Measurements from ENCODE around the gene USP20.
"Not testable (repeated sequence)": the region's sequence is repeated elsewhere in the genome, so short reads cannot be mapped to it uniquely, and the experiment has no call there.

Gene USP20

GRCh38 chr9:129835128-129835859 lies at the start of gene USP20, which contains the start of gene C9orf78:
TSS of gene USP20 (plus strand) at chr9:129835458. CDS start at chr9:129852556, 17,098 bp downstream.
TSS of gene C9orf78 (minus strand) at chr9:129835275. CDS start at chr9:129835221, 54 bp downstream.
- peaks cover 27% of the 10 kb centered on the region for H3K36me3 ChIP-seq (ENCODE audit: control insufficient read depth, insufficient read depth, low read length)
- H3K9ac ChIP-seq (ENCODE audit: low read depth, low read length): peak within 1 kb of the TSS; percentile 46; the same call in 1 of the 2 replicates
- no peaks in the 10 kb centered on the region for H3K27me3 ChIP-seq (ENCODE audit: control insufficient read depth, insufficient read depth, low read length)
- H3K9me3 ChIP-seq (ENCODE audit: control insufficient read depth, insufficient read depth, low read length): no peaks in the 10 kb centered on the region
- peak within 1 kb of the TSS; percentile 93 for H3K4me3 ChIP-seq (ENCODE audit: low read depth, low read length)
- peaks cover 27% of the 10 kb centered on the region for H3K4me1 ChIP-seq (ENCODE audit: control insufficient read depth, insufficient read depth, low read length)
- peak within 1 kb of the TSS; percentile 65 for H3K27ac ChIP-seq (ENCODE audit: low read depth, low read length)

GRCh38 chr9:129785866-129786265 lies 49.4 kb upstream of the USP20 start:
- no peaks in the 10 kb centered on the region for H3K9me3 ChIP-seq (ENCODE audit: control insufficient read depth, insufficient read depth, low read length)
- H3K4me3 ChIP-seq (ENCODE audit: low read depth, low read length): no peak overlapping the region
- H3K4me1 ChIP-seq (ENCODE audit: control insufficient read depth, insufficient read depth, low read length): no peaks in the 10 kb centered on the region
- H3K9ac ChIP-seq (ENCODE audit: low read depth, low read length): no peak overlapping the region
- no peak overlapping the region for H3K27ac ChIP-seq (ENCODE audit: low read depth, low read length)
- no peaks in the 10 kb centered on the region for H3K27me3 ChIP-seq (ENCODE audit: control insufficient read depth, insufficient read depth, low read length)
- no peaks in the 10 kb centered on the region for H3K36me3 ChIP-seq (ENCODE audit: control insufficient read depth, insufficient read depth, low read length)

- H3K27ac ChIP-seq (ENCODE audit: low read depth, low read length): no peak overlapping the region
- no peaks in the 10 kb centered on the region for H3K27me3 ChIP-seq (ENCODE audit: control insufficient read depth, insufficient read depth, low read length)
- no peak overlapping the region for H3K9ac ChIP-seq (ENCODE audit: low read depth, low read length)
- no peak overlapping the region for H3K4me3 ChIP-seq (ENCODE audit: low read depth, low read length)
- no peaks in the 10 kb centered on the region for H3K9me3 ChIP-seq (ENCODE audit: control insufficient read depth, insufficient read depth, low read length)
- no peaks in the 10 kb centered on the region for H3K4me1 ChIP-seq (ENCODE audit: control insufficient read depth, insufficient read depth, low read length)
- H3K36me3 ChIP-seq (ENCODE audit: control insufficient read depth, insufficient read depth, low read length): no peaks in the 10 kb centered on the region
Measured at GRCh38 chr9:129786481-129786880, 48.8 kb upstream of the USP20 start.

GRCh38 chr9:129794549-129794948 lies 40.7 kb upstream of the USP20 start:
- no peaks in the 10 kb centered on the region for H3K36me3 ChIP-seq (ENCODE audit: control insufficient read depth, insufficient read depth, low read length)
- no peaks in the 10 kb centered on the region for H3K27me3 ChIP-seq (ENCODE audit: control insufficient read depth, insufficient read depth, low read length)
- no peaks in the 10 kb centered on the region for H3K9me3 ChIP-seq (ENCODE audit: control insufficient read depth, insufficient read depth, low read length)
- no peak overlapping the region for H3K9ac ChIP-seq (ENCODE audit: low read depth, low read length)
- no peak overlapping the region for H3K4me3 ChIP-seq (ENCODE audit: low read depth, low read length)
- H3K4me1 ChIP-seq (ENCODE audit: control insufficient read depth, insufficient read depth, low read length): no peaks in the 10 kb centered on the region
- H3K27ac ChIP-seq (ENCODE audit: low read depth, low read length): no peak overlapping the region

- H3K27ac ChIP-seq (ENCODE audit: low read depth, low read length); H3K9me3 ChIP-seq (ENCODE audit: control insufficient read depth, insufficient read depth, low read length): not testable (repeated sequence)
Measured at GRCh38 chr9:129796029-129796428, 39.2 kb upstream of the USP20 start.

GRCh38 chr9:129798973-129799372 lies 36.3 kb upstream of the USP20 start:
- Histone ChIP-seq H3K36me3 (ENCODE audit: control insufficient read depth, insufficient read depth, low read length) (no peaks in the 10 kb centered on the region), H3K27me3 (ENCODE audit: control insufficient read depth, insufficient read depth, low read length) (no peaks in the 10 kb centered on the region), H3K9me3 (ENCODE audit: control insufficient read depth, insufficient read depth, low read length) (no peaks in the 10 kb centered on the region), H3K9ac (ENCODE audit: low read depth, low read length) (no peak overlapping the region), H3K4me1 (ENCODE audit: control insufficient read depth, insufficient read depth, low read length) (peaks cover 3% of the 10 kb centered on the region; the same call in 1 of the 2 replicates), H3K4me3 (ENCODE audit: low read depth, low read length) (no peak overlapping the region), H3K27ac (ENCODE audit: low read depth, low read length) (no peak overlapping the region)

More at GRCh38 chr9:129796029-129796428, 39.2 kb upstream of the USP20 start:
- H3K4me1 ChIP-seq (ENCODE audit: control insufficient read depth, insufficient read depth, low read length); H3K36me3 ChIP-seq (ENCODE audit: control insufficient read depth, insufficient read depth, low read length); H3K9ac ChIP-seq (ENCODE audit: low read depth, low read length); H3K27me3 ChIP-seq (ENCODE audit: control insufficient read depth, insufficient read depth, low read length); H3K4me3 ChIP-seq (ENCODE audit: low read depth, low read length): not testable (repeated sequence)

GRCh38 chr9:129801504-129801903 lies 33.8 kb upstream of the USP20 start:
- no peak overlapping the region for H3K9ac ChIP-seq (ENCODE audit: low read depth, low read length)
- no peak overlapping the region for H3K4me3 ChIP-seq (ENCODE audit: low read depth, low read length)
- H3K9me3 ChIP-seq (ENCODE audit: control insufficient read depth, insufficient read depth, low read length): no peaks in the 10 kb centered on the region
- H3K27ac ChIP-seq (ENCODE audit: low read depth, low read length): no peak overlapping the region
- peaks cover 6% of the 10 kb centered on the region; the same call in 1 of the 2 replicates for H3K4me1 ChIP-seq (ENCODE audit: control insufficient read depth, insufficient read depth, low read length)
- no peaks in the 10 kb centered on the region for H3K27me3 ChIP-seq (ENCODE audit: control insufficient read depth, insufficient read depth, low read length)
- peaks cover 8% of the 10 kb centered on the region; the same call in 1 of the 2 replicates for H3K36me3 ChIP-seq (ENCODE audit: control insufficient read depth, insufficient read depth, low read length)

GRCh38 chr9:129802833-129803675 lies 32.2 kb upstream of the USP20 start, which contains the start of gene TOR1B:
TSS of gene TOR1B (plus strand) at chr9:129803184. CDS start at chr9:129803213, 29 bp downstream.
- peaks cover 18% of the 10 kb centered on the region for H3K36me3 ChIP-seq (ENCODE audit: control insufficient read depth, insufficient read depth, low read length)
- peak within 1 kb of the TSS; percentile 42 for H3K27ac ChIP-seq (ENCODE audit: low read depth, low read length)
- no peaks in the 10 kb centered on the region for H3K9me3 ChIP-seq (ENCODE audit: control insufficient read depth, insufficient read depth, low read length)
- no peaks in the 10 kb centered on the region for H3K27me3 ChIP-seq (ENCODE audit: control insufficient read depth, insufficient read depth, low read length)
- H3K4me3 ChIP-seq (ENCODE audit: low read depth, low read length): peak within 1 kb of the TSS; percentile 97
- H3K4me1 ChIP-seq (ENCODE audit: control insufficient read depth, insufficient read depth, low read length): peaks cover 6% of the 10 kb centered on the region; the same call in 1 of the 2 replicates
- H3K9ac ChIP-seq (ENCODE audit: low read depth, low read length): no peak within 1 kb of the TSS; the same call in 1 of the 2 replicates

- Histone ChIP-seq H3K9me3 (ENCODE audit: control insufficient read depth, insufficient read depth, low read length) (no peaks in the 10 kb centered on the region), H3K27me3 (ENCODE audit: control insufficient read depth, insufficient read depth, low read length) (no peaks in the 10 kb centered on the region), H3K4me3 (ENCODE audit: low read depth, low read length) (peak overlapping the region; percentile 97), H3K9ac (ENCODE audit: low read depth, low read length) (no peak overlapping the region), H3K4me1 (ENCODE audit: control insufficient read depth, insufficient read depth, low read length) (peaks cover 6% of the 10 kb centered on the region; the same call in 1 of the 2 replicates), H3K27ac (ENCODE audit: low read depth, low read length) (peak overlapping the region; percentile 20), H3K36me3 (ENCODE audit: control insufficient read depth, insufficient read depth, low read length) (peaks cover 19% of the 10 kb centered on the region)
Measured at GRCh38 chr9:129803676-129804060, 31.6 kb upstream of the USP20 start.

GRCh38 chr9:129806061-129806460 lies 29.2 kb upstream of the USP20 start:
- peaks cover 41% of the 10 kb centered on the region for H3K36me3 ChIP-seq (ENCODE audit: control insufficient read depth, insufficient read depth, low read length)
- no peak overlapping the region for H3K27ac ChIP-seq (ENCODE audit: low read depth, low read length)
- H3K4me3 ChIP-seq (ENCODE audit: low read depth, low read length): no peak overlapping the region
- H3K4me1 ChIP-seq (ENCODE audit: control insufficient read depth, insufficient read depth, low read length): peaks cover 6% of the 10 kb centered on the region; the same call in 1 of the 2 replicates
- H3K27me3 ChIP-seq (ENCODE audit: control insufficient read depth, insufficient read depth, low read length): no peaks in the 10 kb centered on the region
- H3K9me3 ChIP-seq (ENCODE audit: control insufficient read depth, insufficient read depth, low read length): no peaks in the 10 kb centered on the region
- H3K9ac ChIP-seq (ENCODE audit: low read depth, low read length): no peak overlapping the region

All from HUES48 (cell line).